HL-60 (cell line): ENCODE data around the gene ACE2.

Source experiments
- DNase-seq, 2 experiments: peaks; one replicate each; pipeline ENCODE4 v3.0.0-alpha.2; 2010 to 2020; ENCODE audit warnings: low read depth in 1 of 2, low spot score in 1 of 2
- H3K27ac ChIP-seq: fragments of 250-450 bp; sonication (Bioruptor Pico); replicated peaks from 2 replicates; pipeline ENCODE4 v1.5.1; 2020; ENCODE audit warnings: mild to moderate bottlenecking, moderate library complexity
- H3K27me3 ChIP-seq: fragments of 250-450 bp; sonication (Bioruptor Pico); 2 replicates; pipeline ENCODE4 v1.5.1; 2021; ENCODE audit warnings: mild to moderate bottlenecking, moderate library complexity; ENCODE audit not compliant: insufficient read depth, poor library complexity, severe bottlenecking
- H3K4me3 ChIP-seq: replicated peaks from 2 replicates; pipeline ENCODE4 v1.5.1; 2011; ENCODE audit warnings: mild to moderate bottlenecking, control low read depth, low read length; ENCODE audit not compliant: insufficient read depth
- CTCF ChIP-seq: IDR thresholded peaks from one replicate; pipeline ENCODE4 v1.5.1; 2011; ENCODE audit warnings: low read length, control low read depth, inconsistent platforms; ENCODE audit not compliant: insufficient read depth
- GABPA ChIP-seq: IDR thresholded peaks from 2 replicates; pipeline ENCODE4 v1.6.1; 2012; ENCODE audit warnings: low read depth
- POLR2AphosphoS5 ChIP-seq: IDR thresholded peaks from 2 replicates; pipeline ENCODE4 v1.6.1; 2012; ENCODE audit warnings: low read depth
- REST ChIP-seq: IDR thresholded peaks from 2 replicates; pipeline ENCODE4 v1.6.1; 2012; ENCODE audit warnings: low read depth; ENCODE audit not compliant: insufficient replicate concordance
- SPI1 ChIP-seq: IDR thresholded peaks from 2 replicates; pipeline ENCODE4 v1.6.1; 2012; ENCODE audit warnings: low read depth, mild to moderate bottlenecking, borderline replicate concordance

The ACE2 gene

GRCh38 chrX:15576019-15576418 lies 24.7 kb downstream of the ACE2 start:
- no peak overlapping the region for H3K27ac ChIP-seq
- DNase-seq, result no peak
- H3K27me3 ChIP-seq, result peaks cover 6% of the 10 kb centered on the region
- H3K4me3 ChIP-seq, result no peak overlapping the region
- TF ChIP-seq GABPA (no peak), CTCF (no peak), REST (no peak), SPI1 (no peak), POLR2AphosphoS5 (no peak)

GRCh38 chrX:15574017-15574416 lies 26.7 kb downstream of the ACE2 start:
- TF ChIP-seq POLR2AphosphoS5 (no peak), SPI1 (no peak), CTCF (no peak), REST (no peak), GABPA (no peak)
- Histone ChIP-seq H3K27me3 (peaks cover 6% of the 10 kb centered on the region), H3K4me3 (no peak overlapping the region), H3K27ac (no peak overlapping the region)
- no peak for DNase-seq

- Histone ChIP-seq H3K4me3 (no peak overlapping the region), H3K27me3 (peaks cover 12% of the 10 kb centered on the region), H3K27ac (no peak overlapping the region)
- no peak for DNase-seq
- TF ChIP-seq SPI1 (no peak), GABPA (no peak), CTCF (no peak), REST (no peak), POLR2AphosphoS5 (no peak)
Observed at GRCh38 chrX:15570145-15570544, 30.6 kb downstream of the ACE2 start.
